HT-29 (cell line): ENCODE data around the gene ZNF484. TPM values are rescaled to one million over a fixed set of nuclear protein-coding genes. Genes with fewer than 3 reads are reported as not detected.
"Not testable (repeated sequence)": the region's sequence is repeated elsewhere in the genome, so short reads cannot be mapped to it uniquely, and the experiment has no call there.

ENCODE experiments used
- DNase-seq: peaks from one replicate; pipeline ENCODE4 v3.0.0-alpha.2; 2015; ENCODE audit warnings: low spot score
- total RNA-seq: library from RNA; depleted of rRNA; stranded (reverse); fragments of >200 nt; shearing (Covaris generic); gene quantifications from 2 replicates; pipeline ENCODE4 v1.2.3, GENCODE V29; 2014; rRNA removed

ZNF484 gene
- total RNA-seq, result 1.2 and 1.8 TPM in 2 replicates

DNA sequence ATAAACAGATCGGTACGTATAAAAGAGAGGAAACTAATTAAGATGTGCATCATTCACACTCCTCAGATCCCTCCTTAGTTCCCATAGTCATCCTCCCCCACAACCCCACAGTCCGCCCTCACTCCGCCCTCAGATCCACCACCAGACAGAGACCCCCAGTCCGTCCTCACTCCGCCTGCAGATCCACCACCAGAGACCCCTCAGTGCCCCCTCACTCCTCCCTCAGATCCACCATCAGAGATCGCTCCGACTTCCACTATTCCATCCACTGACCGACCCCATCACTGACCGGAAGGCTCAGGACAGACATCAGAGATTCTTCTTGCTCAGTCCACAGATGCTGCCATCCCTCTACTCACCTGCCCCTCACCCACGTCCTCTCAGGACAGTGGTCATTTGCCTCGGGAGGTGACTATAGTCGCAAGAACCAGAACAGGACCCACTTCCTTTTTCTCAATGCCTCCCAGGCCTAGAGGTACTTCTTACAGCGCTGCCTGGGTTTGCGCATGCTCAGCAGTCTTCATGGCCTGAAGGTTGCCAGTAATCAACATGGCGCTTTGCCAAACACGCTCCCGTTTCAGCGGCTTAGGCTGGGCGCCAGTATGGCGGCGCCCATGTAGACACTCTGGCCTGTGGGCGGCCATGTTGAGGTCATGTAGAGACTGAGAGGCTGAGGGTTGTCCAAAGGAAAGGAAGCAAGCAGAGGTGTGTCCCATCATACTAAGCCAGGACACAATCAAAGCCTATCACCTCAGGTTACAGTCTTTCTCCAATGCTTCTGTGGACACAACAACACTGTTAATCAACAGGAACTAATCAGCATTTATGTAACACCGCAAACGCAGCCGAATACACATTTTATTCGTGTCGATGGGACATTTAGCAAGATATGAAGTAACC, at the start of gene ZNF484:
Gene ZNF484, minus strand, starts transcription at position 508 of the 900 bp plus-strand sequence. CDS start 3,009 bp downstream, outside the sequence.
- DNase-seq, result peak; percentile 100

- DNase-seq, result no peak
Observed at GRCh38 chr9:92920437-92920836, 42.6 kb upstream of the ZNF484 start.

DNA sequence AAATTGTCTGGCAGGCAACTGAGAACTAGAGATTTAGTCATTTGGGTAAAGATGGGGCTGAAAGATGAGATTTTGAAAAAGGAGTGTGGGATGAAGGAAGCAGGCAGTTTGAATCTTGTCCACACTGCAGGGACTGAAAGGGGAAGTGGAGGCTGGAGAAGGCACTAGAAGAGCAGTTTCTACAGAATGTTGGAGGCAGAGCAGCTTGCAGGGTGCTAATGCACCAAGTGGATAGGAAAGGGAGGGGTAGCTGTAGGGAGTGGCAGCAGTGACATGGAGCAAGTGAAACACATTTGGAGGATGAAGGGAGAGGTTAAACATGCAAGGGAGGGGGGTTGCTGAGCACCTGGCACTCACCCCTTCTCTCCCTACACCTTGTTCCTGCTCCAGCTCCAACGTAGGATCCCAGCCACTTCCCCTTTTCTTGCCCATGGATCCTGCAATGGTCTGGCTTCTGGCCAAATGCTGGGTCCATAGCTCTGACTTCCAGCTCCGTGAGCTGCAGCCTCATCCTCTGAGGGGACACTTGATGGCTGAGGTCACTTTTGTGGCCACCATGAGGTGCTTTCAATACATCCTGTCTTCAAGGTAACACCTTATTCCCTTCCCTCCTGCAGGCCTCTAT, 39.5 kb upstream of the ZNF484 start:
- no peak for DNase-seq

- peak; percentile 13 for DNase-seq
Observed at GRCh38 chr9:92911511-92912475, 34.0 kb upstream of the ZNF484 start.

DNA sequence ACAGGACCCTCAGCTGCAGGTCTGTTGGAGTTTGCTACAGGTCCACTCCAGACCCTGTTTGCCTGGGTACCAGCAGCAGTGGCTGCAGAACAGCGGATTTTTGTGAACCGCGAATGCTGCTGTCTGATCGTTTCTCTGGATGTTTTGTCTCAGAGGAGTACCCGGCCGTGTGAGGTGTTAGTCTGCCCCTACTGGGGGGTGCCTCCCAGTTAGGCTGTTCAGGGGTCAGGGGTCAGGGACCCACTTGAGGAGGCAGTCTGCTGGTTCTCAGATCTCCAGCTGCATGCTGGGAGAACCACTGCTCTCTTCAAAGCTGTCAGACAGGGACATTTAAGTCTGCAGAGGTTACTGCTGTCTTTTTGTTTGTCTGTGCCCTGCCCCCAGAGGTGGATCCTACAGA, 27.3 kb upstream of the ZNF484 start:
- not testable (repeated sequence) for DNase-seq

- DNase-seq, result no peak
Observed at GRCh38 chr9:92897323-92897722, 19.5 kb upstream of the ZNF484 start.

DNA sequence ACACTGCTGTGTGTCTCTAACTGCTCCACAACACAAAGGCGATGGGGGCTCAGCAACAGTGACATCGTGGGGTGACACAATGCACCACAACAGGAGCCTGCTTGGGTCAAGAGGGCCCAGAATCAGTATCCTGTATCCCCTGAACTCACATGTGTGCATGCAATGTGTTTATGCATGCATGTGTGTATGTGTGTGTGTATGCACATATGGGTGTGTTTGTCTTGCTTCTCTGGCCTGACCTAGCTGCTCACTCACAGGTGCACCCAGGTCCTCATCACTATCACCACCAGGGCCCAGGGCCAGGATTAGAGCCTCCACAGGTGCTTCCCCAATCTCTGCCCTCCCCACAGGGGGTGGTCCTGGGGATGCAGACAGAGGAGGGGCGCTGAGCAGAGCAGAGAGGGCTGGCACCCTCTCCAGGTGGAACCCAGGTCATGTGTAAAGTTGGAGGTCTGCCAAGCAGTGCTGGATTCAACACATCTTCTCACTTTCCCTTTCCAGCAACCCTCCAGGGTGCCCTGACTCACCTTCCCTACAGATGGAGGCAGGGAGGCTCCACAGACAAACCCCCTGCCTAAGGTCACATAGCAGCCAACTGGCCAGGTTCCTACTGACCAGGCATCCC, 18.1 kb upstream of the ZNF484 start:
- DNase-seq, result no peak

- no peak for DNase-seq
Observed at GRCh38 chr9:92894711-92895362, 17.0 kb upstream of the ZNF484 start.

DNA sequence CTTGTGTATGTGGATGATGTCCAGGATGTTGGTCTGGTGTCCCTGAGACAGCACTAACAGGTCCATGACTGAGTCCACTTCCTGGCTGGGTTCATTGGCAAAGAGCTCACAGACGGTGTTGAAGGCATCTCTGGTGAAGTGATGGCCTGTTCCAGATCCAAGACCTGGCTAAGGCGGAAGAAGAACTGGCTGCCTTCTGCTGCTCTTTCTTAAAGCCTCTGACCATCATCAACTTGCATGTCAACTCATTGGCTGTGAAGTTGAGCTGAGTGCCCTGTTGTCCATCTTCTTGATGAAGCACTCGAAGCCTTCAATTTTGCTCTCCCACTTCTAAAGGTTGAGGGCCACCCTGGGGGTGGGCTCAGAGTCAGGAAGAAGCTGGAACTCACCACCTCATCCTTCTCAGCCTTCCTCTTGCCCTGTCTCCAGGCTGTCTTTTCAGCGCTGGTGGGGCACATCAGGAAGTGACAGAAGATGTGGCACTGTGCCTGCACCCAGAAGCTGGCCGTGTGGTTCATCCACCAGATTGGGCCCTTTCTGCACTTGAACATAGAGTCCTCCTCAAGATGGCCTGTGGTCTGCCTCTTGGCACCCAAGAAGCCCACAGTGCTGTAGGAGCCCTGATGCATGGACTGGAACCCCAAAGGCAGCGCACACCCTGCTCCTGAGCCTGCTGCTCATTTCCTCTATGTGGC, 16.2 kb upstream of the ZNF484 start:
- DNase-seq, result not testable (repeated sequence)

- not testable (repeated sequence) for DNase-seq
Observed at GRCh38 chr9:92892276-92892675, 14.4 kb upstream of the ZNF484 start.

DNA sequence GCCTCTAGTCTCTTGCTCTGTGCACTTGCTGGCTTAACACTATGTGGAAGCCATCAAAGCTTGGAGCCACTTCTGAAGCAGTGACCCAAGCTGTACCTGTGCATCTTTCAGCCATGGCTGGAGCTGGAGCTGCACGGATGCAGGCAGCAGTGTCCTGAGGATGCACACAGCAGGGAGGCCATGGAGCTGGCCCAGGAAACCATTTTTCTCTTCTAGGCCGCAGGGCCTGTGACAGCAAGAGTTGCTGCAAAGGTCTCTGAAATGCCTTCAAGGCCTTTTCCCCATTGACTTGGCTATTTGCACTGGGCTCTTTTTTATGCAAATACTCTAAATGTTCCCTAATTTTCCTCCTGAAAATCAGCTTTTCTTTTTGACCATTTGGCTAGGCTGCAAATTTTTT, 12.9 kb upstream of the ZNF484 start:
- no peak for DNase-seq

DNA sequence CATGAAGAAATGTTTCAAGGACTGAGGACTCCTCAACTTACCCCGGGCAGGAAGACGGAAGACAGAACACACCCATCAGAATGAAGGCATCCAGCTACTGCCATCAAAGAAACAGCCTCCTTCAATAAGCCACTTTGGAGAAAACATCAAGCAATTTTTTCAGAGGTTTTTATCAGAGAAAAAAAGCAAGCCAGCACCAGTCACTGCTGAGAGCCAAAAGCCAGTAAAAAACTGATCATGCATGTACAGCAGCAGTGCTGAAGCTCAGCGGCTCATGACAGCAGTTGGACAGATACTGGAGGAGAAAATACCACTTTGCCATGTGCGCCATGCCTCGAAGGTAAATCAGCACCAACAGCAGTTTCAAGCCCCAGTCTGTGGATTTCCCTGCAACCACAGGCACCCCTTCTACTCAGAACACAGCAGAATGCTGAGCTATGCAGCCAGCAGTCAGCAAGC, 10.1 kb upstream of the ZNF484 start:
- no peak for DNase-seq

- DNase-seq, result peak; percentile 57
Observed at GRCh38 chr9:92886846-92887610, 9.2 kb upstream of the ZNF484 start.

- not testable (repeated sequence) for DNase-seq
Observed at GRCh38 chr9:92883666-92884405, 6.0 kb upstream of the ZNF484 start.

GRCh38 chr9:92882276-92882675, 4.4 kb upstream of the ZNF484 start:
- DNase-seq, result no peak

DNA sequence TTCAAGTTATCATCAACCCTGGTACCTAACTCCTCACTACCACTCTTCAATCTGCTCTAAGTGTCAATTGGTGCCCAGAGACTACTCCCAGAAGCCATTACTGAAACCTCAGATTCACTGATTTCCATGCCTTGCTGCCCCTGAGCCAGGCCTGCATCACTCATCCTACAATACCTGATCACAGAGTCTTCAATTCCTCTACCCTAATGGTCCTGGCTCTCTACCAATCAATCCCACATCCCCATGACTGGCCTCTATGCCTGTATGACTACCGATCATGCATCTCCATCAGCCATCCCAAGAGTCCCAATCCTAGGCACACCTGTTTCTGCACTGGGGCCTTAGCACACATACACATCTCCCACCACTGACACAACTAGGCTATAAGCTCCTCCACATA, 2.5 kb downstream of the ZNF484 start:
- no peak for DNase-seq

DNA sequence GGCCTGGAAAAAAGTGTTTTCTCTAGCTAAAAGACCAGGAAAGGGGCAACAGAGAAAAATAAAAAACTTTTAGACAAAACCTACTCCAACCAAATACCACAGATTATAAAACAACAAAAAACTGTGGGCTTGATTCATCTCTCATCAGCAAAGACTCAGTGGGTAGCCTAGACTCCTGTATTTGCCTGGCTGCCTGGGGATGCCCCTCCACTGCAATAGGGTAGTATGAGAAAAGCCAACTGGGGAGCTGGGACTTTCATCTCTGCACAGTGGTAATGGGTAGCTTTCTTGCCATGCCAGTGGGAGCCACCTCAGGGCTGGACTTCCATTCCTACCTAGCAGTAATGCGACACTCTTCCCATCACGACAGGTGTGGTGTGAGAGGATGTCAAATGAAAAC, 7.5 kb downstream of the ZNF484 start:
- no peak for DNase-seq

DNA sequence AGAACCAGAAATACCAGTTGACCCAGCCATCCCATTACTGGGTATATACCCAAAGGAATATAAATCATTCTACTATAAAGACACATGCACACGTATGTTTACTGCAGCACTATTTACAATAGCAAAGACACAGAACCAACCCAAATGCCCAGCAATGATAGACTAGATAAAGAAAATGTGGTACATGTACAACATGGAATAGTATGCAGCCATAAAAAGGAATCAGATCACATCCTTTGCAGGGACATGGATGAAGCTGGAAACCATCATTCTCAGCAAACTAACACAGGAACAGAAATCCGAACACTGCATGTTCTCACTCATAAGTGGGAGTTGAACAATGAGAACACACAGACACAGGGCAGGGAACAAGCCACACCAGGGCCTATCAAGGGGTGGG, 11.2 kb downstream of the ZNF484 start:
- not testable (repeated sequence) for DNase-seq
